Adrenal gland (tissue), 12 donors: ENCODE results near the gene LIPI. TPM values are rescaled to one million over a fixed set of nuclear protein-coding genes. Genes with fewer than 3 reads are reported as not detected.
A peak's percentile ranks its signal among the peaks of the same experiment; 100 is the strongest.
"Not testable (repeated sequence)": the region's sequence is repeated elsewhere in the genome, so short reads cannot be mapped to it uniquely, and the experiment has no call there.

Experiments used
- DNase-seq, 7 donors: peaks; one replicate each; pipeline ENCODE4 v3.0.0-alpha.2; 2019 to 2020
- H3K27ac ChIP-seq, 5 donors: fragments of 200-600 bp; sonication (generic) in 4 of 5; 1 replicate in 3 of 5; 2 replicates in 2 of 5; pipeline versions ENCODE4 v1.5.1 to v1.8.0; 2016 to 2020; ENCODE audit warnings: mild to moderate bottlenecking in 1 of 5
- H3K27me3 ChIP-seq: fragments of 200-600 bp; 2 replicates; pipeline ENCODE4 v1.8.0; 2021
- H3K36me3 ChIP-seq, 2 donors: fragments of 200-600 bp; replicated peaks in 1 of 2; 1 replicate in 1 of 2; 2 replicates in 1 of 2; pipeline versions ENCODE4 v1.5.1 to v1.8.0; 2018 to 2022
- H3K4me1 ChIP-seq, 2 donors: fragments of 200-600 bp; replicated peaks in 1 of 2; 1 replicate in 1 of 2; 2 replicates in 1 of 2; pipeline versions ENCODE4 v1.5.1 to v1.8.0; 2018 to 2021
- H3K4me3 ChIP-seq, 4 donors: fragments of 200-600 bp; sonication (generic) in 3 of 4; one replicate each; pipeline ENCODE4 v1.5.1; 2016 to 2018
- H3K9me3 ChIP-seq, 3 donors: fragments of 200-600 bp; sonication (generic) in 1 of 3; replicated peaks in 1 of 3; 1 replicate in 2 of 3; 2 replicates in 1 of 3; pipeline versions ENCODE4 v1.5.1 to v1.8.0; 2016 to 2021
- POLR2A ChIP-seq, 2 donors: fragments of 450-650 bp; IDR thresholded peaks; one replicate each; pipeline ENCODE4 v1.6.1; 2017; ENCODE audit warnings: antibody characterized with exemption in 2 of 2, mild to moderate bottlenecking in 2 of 2, moderate library complexity in 1 of 2
- WGBS, 4 donors: extraction: QIAGEN DNeasy Blood & Tissue Kit in 2 of 4; methylation state at CpG; one replicate each; pipeline versions ENCODE4 v1.1.5 to v1.1.7; 2013 to 2017; 5-methylcytosine and 5-hydroxymethylcytosine counted together
- intact Hi-C, 2 donors: fragments of 100-400 bp; cut with DNase I; formaldehyde crosslinking; loops; one replicate each; pipeline versions ENCODE4 v1.14.1 to v1.15.0; 2022 to 2023
- polyA plus RNA-seq, 3 donors: library from polyadenylated mRNA; stranded (reverse); fragments of 200-250 nt in 2 of 3; fragments of 350-450 nt in 1 of 3; fragmentation: Illumina TruSeq in 1 of 3; extraction: RNeasy Lipid Tissue Mini Kit (QIAGEN cat#74804) in 1 of 3; gene quantifications; one replicate each; pipeline ENCODE4 v1.2.3, GENCODE V29; 2013 to 2014
- total RNA-seq, 9 donors: library from RNA; depleted of rRNA in 4 of 9; stranded (reverse); fragments of >200 nt in 4 of 9; fragments of 120-200 nt in 1 of 9; fragmentation: NEBNext Ultra II Directional in 1 of 9; extraction: Animal tissue kit (Norgen Biotek cat#: 25700) in 1 of 9; gene quantifications; one replicate each; pipeline versions ENCODE4 v1.1.0 to v1.2.4, GENCODE V29; 2013 to 2023
- TF ChIP-seq, protein P1 (sequence below), 6 experiments: fragments of 450-650 bp in 4 of 6; fragments of 200-600 bp in 2 of 6; sonication (generic) in 1 of 6; IDR thresholded peaks; 1 replicate in 5 of 6; 2 replicates in 1 of 6; pipeline versions ENCODE4 v1.5.1 to v1.8.0; 2016 to 2021; ENCODE audit warnings: antibody characterized with exemption in 6 of 6, mild to moderate bottlenecking in 2 of 6, moderate library complexity in 1 of 6
- donor health status: healthy with polysubstance abuse.
- donor health status: Bipolar disorder and iron deficiency.
- donor health status: DM: yes; HTN: yes; CAD: no.
- donor health status: DM: no; HTN: no; CAD: no.
- donor health status: DM: no; HTN: no; CAD: no.
- donor health status: DM: yes; HTN: yes; CAD: no.

Gene LIPI
- total and polyA plus RNA-seq, 12 donors = not detected

DNA sequence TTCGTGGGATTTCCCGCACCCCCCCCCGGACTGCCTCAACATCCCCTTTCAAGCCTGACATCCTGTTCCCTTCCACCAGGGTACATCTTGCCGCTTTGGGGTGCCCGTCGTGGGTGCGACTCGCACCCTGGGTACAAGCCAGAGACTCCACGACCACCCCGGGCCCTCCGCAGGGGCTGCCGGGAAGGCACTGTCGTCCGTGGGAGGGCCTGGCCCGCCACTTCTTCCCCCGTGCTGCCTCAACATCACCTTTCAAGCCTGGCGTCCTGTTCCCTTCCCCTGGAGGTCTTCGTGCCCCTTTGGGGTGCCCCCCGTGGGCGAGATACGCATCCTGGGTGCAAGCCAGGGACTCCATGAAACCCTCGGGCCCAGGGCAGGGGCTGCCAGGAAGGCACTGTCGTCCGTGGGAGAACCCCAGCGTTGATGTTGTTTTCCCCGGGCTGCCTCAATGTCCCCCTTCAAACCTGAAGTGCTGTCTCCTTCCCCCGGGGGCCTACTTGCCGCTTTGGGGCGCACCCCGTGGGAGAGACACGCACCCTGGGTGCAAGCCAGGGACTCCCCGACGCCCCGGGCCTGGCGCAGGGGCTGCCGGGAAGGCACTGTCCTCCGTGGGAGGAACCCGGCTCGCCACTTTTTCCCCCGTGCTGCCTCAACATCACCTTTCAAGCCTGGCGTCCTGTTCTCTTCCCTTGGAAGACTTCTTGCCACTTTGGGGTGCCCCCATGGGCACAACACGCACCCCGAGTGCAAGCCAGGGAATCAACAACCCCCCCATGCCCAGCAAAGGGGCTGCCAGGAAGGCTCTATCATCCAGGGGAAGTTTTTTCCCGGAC is 138.6 kb downstream of the LIPI start:
- WGBS, 4 donors = 92 to 95% (median 94%) methylated on average over 21 to 44 of the region's 44 CpGs
- no peak for DNase-seq

GRCh38 chr21:14070968-14071367 is 139.8 kb downstream of the LIPI start:
- Histone ChIP-seq H3K4me1 (no peaks in the 10 kb centered on the region), H3K27ac (no peak overlapping the region), H3K4me3 (no peak overlapping the region), H3K36me3 (no peaks in the 10 kb centered on the region), H3K27me3 (no peaks in the 10 kb centered on the region), H3K9me3 (no peaks in the 10 kb centered on the region)
- intact Hi-C loops = loop anchor here in 1 of 2 donors (10.0 kb wide), 1 partner anchor 64 kb away; no protein-coding TSS in a partner anchor
- WGBS, 4 donors = 96 to 99% (median 98%) methylated on average over 15 to 16 of the region's 16 CpGs
- TF ChIP-seq POLR2A (IDR thresholded peaks at IDR 0.05) = no peak
- TF ChIP-seq, protein P1, sequence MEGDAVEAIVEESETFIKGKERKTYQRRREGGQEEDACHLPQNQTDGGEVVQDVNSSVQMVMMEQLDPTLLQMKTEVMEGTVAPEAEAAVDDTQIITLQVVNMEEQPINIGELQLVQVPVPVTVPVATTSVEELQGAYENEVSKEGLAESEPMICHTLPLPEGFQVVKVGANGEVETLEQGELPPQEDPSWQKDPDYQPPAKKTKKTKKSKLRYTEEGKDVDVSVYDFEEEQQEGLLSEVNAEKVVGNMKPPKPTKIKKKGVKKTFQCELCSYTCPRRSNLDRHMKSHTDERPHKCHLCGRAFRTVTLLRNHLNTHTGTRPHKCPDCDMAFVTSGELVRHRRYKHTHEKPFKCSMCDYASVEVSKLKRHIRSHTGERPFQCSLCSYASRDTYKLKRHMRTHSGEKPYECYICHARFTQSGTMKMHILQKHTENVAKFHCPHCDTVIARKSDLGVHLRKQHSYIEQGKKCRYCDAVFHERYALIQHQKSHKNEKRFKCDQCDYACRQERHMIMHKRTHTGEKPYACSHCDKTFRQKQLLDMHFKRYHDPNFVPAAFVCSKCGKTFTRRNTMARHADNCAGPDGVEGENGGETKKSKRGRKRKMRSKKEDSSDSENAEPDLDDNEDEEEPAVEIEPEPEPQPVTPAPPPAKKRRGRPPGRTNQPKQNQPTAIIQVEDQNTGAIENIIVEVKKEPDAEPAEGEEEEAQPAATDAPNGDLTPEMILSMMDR (IDR thresholded peaks at IDR 0.05) = no peak
- DNase-seq = no peak

More for the DNA sequence above, 138.6 kb downstream of the LIPI start:
- Histone ChIP-seq H3K4me1 (no peaks in the 10 kb centered on the region), H3K4me3 (no peak overlapping the region), H3K36me3 (no peaks in the 10 kb centered on the region), H3K27ac (no peak overlapping the region), H3K27me3 (no peaks in the 10 kb centered on the region), H3K9me3 (no peaks in the 10 kb centered on the region)
- TF ChIP-seq, protein P1 (IDR thresholded peaks at IDR 0.05) = no peak
- no peak for TF ChIP-seq POLR2A (IDR thresholded peaks at IDR 0.05)
- intact Hi-C loops = loop anchor here in 1 of 2 donors (10.0 kb wide), 1 partner anchor 63 kb away; no protein-coding TSS in a partner anchor

DNA sequence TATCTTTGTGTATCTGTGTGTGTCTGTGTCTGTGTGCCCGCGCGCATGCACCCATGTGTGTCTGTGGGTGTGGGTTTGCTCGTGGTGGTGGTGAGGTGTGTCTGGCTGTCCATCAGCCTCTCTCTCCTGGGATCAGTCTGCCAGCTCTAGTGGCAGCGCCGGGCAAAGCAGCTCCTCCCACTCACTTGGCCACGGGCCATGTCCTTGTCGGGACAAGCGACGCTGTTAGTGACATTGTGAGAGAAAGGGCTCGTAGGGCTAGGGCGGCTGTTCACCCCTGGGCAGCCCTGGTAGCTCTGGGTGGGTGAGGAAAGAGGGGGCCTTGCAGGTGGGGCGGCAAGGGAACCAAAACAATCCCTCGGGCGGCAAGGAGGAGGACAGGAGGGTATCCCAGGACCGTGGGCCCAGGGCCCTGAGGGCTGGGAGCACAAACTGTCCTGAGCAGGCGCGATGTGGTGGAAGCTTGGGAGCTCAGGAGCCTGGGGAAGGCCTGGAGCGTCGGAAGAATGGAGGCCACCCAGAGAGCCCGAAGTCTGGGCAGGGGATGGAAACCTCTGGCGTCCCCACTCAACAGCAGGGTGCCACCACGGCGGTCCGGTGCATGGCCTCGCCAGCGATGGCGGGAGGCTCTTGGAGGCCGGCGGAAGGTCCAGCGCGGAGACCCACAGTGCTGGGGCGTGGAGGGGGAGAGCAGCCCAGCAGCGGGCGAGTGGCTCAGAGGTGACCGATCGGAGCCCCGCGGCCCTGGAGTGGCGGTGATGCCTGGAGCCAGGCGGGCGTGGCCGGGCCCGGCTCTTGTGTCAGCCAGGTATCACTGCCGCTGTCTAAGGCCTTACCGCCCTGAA is 140.5 kb downstream of the LIPI start:
- WGBS, 4 donors = 74 to 87% (median 82%) methylated on average over 12 to 46 of the region's 46 CpGs
- Histone ChIP-seq H3K27ac (no peak overlapping the region), H3K27me3 (no peaks in the 10 kb centered on the region), H3K4me1 (no peaks in the 10 kb centered on the region), H3K9me3 (no peaks in the 10 kb centered on the region), H3K36me3 (no peaks in the 10 kb centered on the region), H3K4me3 (no peak overlapping the region)
- peak in 3 of 7 donors; percentile 17 to 56 (median 26) for DNase-seq
- intact Hi-C loops = loop anchor here in 1 of 2 donors (10.0 kb wide), 1 partner anchor 65 kb away; no protein-coding TSS in a partner anchor
- TF ChIP-seq, protein P1 (IDR thresholded peaks at IDR 0.05) = no peak
- no peak for TF ChIP-seq POLR2A (IDR thresholded peaks at IDR 0.05)

DNA sequence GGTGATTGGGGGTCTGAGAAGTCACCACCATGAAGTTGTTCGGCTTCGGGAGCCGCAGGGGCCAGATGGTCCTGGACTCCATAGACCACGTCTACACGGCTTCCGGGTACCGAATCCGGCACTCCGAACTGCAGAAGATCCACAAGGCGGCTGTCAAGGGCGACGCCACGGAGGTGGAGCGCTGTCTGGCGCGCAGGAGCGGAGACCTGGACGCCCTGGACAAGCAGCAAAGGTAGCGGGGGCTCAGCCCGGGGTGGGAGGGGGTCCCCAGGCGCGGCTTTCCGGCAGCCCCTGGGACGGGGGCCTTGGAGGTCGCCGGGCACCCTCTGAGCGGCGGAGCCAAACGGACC is 146.5 kb downstream of the LIPI start:
- Histone ChIP-seq H3K4me3 (no peak overlapping the region), H3K36me3 (no peaks in the 10 kb centered on the region), H3K4me1 (no peaks in the 10 kb centered on the region), H3K27ac (no peak overlapping the region), H3K27me3 (no peaks in the 10 kb centered on the region), H3K9me3 (no peaks in the 10 kb centered on the region)
- 47 to 100% (median 95%) methylated on average over 6 to 29 of the region's 29 CpGs for WGBS, 4 donors
- intact Hi-C loops = no loop called here
- TF ChIP-seq, protein P1 (IDR thresholded peaks at IDR 0.05) = no peak
- TF ChIP-seq POLR2A (IDR thresholded peaks at IDR 0.05) = no peak
- DNase-seq = no peak

DNA sequence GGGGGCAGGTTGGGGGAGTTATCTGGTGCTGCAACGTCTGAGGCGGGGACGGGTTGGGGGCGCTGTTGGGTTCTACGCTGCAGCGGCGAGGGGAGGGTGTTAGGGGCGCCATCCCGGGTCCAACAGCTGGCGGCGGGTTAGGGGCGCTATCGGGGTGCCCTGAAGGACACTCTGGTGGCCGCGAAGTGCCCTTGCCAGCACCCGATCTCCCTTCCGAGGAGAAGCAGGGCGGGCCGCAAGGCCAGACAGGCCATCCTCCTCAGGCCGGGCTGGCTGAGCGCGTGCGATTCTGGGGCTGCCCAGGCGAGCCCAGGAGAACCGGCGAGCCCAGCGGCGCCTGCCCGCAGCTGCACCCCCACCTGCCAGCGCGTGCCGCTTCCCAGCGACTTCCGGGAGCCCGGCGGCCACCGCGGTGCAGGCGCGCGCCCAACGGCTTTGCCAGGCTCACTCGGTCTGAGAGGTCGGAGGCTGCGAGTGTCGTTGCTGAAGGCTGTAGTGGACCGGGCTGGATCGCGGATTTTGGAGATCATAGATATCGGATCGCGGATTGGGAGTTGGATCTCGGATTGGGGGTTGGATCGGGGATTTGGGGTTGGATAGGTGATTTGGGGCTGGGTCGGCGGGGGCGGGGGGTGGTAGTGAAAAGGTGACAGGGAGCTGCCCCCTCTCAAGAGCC is 147.0 kb downstream of the LIPI start:
- H3K4me1 ChIP-seq, H3K27ac ChIP-seq, H3K9me3 ChIP-seq, H3K36me3 ChIP-seq, DNase-seq, H3K27me3 ChIP-seq, H3K4me3 ChIP-seq, intact Hi-C loops: not testable (repeated sequence)
- WGBS, 4 donors = 54 to 95% (median 93%) methylated on average over 34 to 57 of the region's 57 CpGs

DNA sequence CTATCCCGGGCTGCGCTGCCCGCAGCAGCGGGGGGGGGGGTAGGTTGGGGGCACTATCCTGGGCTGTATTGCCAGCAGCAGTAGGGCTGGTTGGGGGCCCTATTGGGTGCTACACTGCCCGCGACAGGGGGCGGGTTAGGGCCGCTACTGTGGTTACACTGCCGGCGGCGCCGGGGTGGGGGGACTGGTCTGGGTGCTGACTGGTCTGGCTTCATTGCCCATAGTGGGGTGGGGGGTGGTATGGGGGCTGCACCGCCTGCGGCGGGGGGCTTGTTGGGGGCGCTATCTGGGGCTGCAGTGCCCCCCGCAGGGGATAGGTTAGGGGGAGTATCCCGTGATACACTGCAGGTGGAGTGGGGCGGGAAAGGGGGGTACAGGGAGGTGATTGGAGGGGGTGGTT is 148.1 kb downstream of the LIPI start:
- H3K27ac ChIP-seq, H3K4me3 ChIP-seq, H3K36me3 ChIP-seq, H3K27me3 ChIP-seq, H3K4me1 ChIP-seq, H3K9me3 ChIP-seq, DNase-seq, intact Hi-C loops: not testable (repeated sequence)
- 88 to 98% (median 95%) methylated on average over 3 to 15 of the region's 19 CpGs for WGBS, 4 donors
